Right lobe of liver (tissue), 4 donors: ENCODE results near the gene RBFOX2.

Source experiments
- POLR2A ChIP-seq: fragments of 450-650 bp; IDR thresholded peaks from one replicate; pipeline ENCODE4 v1.6.1; 2017; ENCODE audit warnings: antibody characterized with exemption, mild to moderate bottlenecking
- TF ChIP-seq, protein P1 (sequence below), 4 donors: fragments of 200-600 bp in 3 of 4; fragments of 450-650 bp in 1 of 4; IDR thresholded peaks; one replicate each; pipeline versions ENCODE4 v1.5.1 to v1.8.0; 2016 to 2022; ENCODE audit warnings: antibody characterized with exemption in 4 of 4, mild to moderate bottlenecking in 2 of 4
- donor health status: DM: no; HTN: no; CAD: no.
- donor health status: DM: no; HTN: no; CAD: no.
- donor health status: DM: no; HTN: yes; CAD: no.

DNA sequence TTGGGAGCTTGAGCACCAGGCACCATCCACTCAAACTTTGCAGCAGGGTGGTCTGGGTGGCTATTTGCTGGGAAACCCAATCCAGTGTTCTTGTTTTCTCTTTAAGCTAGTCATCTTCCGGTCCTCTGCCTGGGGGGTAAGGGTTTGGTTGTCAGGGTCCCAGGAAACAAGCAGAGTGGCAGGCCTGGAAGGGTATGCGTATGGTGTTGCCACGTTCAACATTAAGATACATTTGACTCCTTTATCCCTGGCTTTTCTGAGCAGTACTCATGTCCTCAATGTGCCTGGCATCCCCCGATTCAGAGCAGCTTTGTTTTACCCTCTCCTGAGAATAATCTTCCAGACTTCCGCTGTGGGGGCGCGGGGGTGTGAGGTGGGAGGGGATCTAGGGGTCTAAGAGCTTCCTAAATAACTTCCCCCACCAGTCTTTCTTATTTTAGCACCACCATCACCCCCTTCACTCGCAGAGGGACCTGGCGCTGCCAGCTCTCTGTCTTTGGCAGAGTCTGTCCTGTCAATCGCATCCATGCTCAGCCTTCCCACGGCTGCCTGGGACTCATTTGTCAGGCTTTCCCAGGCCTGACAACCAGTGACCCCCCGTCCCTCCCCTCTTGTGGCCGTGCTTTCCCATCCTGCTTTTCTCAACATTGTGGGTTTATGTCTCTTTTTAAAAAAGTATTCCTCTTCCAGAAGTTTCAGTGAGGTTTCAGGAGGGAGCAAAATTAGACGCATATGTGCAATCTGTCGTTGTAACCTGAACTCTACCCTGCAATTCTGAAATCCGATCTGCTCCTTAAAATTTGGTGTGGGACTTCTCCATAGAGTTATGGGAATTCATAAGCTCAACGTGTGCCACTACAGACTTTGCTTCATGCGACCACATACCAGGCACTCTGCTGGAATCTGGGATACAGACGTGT lies 27.0 kb upstream of the RBFOX2 start:
- TF ChIP-seq, protein P1, sequence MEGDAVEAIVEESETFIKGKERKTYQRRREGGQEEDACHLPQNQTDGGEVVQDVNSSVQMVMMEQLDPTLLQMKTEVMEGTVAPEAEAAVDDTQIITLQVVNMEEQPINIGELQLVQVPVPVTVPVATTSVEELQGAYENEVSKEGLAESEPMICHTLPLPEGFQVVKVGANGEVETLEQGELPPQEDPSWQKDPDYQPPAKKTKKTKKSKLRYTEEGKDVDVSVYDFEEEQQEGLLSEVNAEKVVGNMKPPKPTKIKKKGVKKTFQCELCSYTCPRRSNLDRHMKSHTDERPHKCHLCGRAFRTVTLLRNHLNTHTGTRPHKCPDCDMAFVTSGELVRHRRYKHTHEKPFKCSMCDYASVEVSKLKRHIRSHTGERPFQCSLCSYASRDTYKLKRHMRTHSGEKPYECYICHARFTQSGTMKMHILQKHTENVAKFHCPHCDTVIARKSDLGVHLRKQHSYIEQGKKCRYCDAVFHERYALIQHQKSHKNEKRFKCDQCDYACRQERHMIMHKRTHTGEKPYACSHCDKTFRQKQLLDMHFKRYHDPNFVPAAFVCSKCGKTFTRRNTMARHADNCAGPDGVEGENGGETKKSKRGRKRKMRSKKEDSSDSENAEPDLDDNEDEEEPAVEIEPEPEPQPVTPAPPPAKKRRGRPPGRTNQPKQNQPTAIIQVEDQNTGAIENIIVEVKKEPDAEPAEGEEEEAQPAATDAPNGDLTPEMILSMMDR (IDR thresholded peaks at IDR 0.05) = no peak
- no peak for TF ChIP-seq POLR2A
